ENCODE data around the gene ETS1.

DNA sequence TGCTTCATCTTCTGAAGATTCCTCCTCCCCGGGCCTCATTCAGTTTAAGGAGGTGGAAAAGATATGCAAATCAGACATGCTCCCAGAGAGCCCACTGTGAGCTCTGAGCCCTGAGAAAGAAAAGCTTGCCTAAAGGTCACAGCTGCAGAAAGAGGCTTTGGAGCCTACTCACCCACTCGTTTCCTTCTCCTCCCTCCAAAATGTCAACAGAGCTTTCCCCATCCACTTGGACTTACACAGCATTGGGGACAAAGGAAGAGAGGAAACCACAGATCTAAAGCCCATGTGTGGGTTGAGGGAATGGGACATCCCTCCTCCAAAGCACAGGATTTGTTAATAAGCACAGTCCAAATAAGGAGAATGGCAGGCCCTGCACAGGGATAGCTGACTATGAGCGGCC lies 158.4 kb downstream of the ETS1 start:
- no peak for TF ChIP-seq POLR2A (IDR thresholded peaks at IDR 0.05; ENCODE audit: extremely low read depth, insufficient read length)
- TF ChIP-seq, protein P1, sequence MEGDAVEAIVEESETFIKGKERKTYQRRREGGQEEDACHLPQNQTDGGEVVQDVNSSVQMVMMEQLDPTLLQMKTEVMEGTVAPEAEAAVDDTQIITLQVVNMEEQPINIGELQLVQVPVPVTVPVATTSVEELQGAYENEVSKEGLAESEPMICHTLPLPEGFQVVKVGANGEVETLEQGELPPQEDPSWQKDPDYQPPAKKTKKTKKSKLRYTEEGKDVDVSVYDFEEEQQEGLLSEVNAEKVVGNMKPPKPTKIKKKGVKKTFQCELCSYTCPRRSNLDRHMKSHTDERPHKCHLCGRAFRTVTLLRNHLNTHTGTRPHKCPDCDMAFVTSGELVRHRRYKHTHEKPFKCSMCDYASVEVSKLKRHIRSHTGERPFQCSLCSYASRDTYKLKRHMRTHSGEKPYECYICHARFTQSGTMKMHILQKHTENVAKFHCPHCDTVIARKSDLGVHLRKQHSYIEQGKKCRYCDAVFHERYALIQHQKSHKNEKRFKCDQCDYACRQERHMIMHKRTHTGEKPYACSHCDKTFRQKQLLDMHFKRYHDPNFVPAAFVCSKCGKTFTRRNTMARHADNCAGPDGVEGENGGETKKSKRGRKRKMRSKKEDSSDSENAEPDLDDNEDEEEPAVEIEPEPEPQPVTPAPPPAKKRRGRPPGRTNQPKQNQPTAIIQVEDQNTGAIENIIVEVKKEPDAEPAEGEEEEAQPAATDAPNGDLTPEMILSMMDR (IDR thresholded peaks at IDR 0.05; ENCODE audit: low read depth, low read length) = no peak
- TF ChIP-seq, protein P2, sequence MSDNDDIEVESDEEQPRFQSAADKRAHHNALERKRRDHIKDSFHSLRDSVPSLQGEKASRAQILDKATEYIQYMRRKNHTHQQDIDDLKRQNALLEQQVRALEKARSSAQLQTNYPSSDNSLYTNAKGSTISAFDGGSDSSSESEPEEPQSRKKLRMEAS (IDR thresholded peaks at IDR 0.05; ENCODE audit: low read depth, low read length) = no peak
- TF ChIP-seq MYC (IDR thresholded peaks at IDR 0.05; ENCODE audit: low read depth, low read length) = no peak
